Kidney (tissue), 14 donors: Measurements from ENCODE around the gene RASSF9. TPM values are rescaled to one million over a fixed set of nuclear protein-coding genes. Genes with fewer than 3 reads are reported as not detected.

Experiments
- DNase-seq, 5 donors: peaks; one replicate each; pipeline ENCODE4 v3.0.0-alpha.2; 2013 to 2020
- FAIRE-seq: peaks from 2 replicates; lab custom pipeline; 2012; peaks lifted over from hg19 to GRCh38; lab: Jason Lieb, UNC
- H3K27ac ChIP-seq, 2 donors: one replicate each; pipeline ENCODE4 v1.7.0; 2013; ENCODE audit warnings: low read depth in 2 of 2, low read length in 2 of 2, inconsistent platforms in 1 of 2
- H3K27me3 ChIP-seq: one replicate; pipeline ENCODE4 v1.7.1; 2013; ENCODE audit warnings: low read length, inconsistent platforms; ENCODE audit not compliant: control insufficient read depth, insufficient read depth
- H3K36me3 ChIP-seq, 3 donors: one replicate each; pipeline versions ENCODE4 v1.7.0 to v1.7.1; 2013; ENCODE audit warnings: low read length in 3 of 3, control low read depth in 1 of 3, inconsistent platforms in 1 of 3; ENCODE audit not compliant: insufficient read depth in 3 of 3, control insufficient read depth in 2 of 3
- H3K4me1 ChIP-seq, 3 donors: one replicate each; pipeline versions ENCODE4 v1.7.0 to v1.7.1; 2013; ENCODE audit warnings: low read length in 3 of 3, inconsistent platforms in 1 of 3, low read depth in 1 of 3; ENCODE audit not compliant: control insufficient read depth in 2 of 3, insufficient read depth in 2 of 3
- H3K4me3 ChIP-seq, 3 donors: one replicate each; pipeline versions ENCODE4 v1.7.0 to v1.8.1; 2013; ENCODE audit warnings: low read length in 3 of 3, control low read depth in 1 of 3, inconsistent platforms in 1 of 3
- H3K9ac ChIP-seq, 3 donors: one replicate each; pipeline versions ENCODE4 v1.7.0 to v1.7.1; 2013; ENCODE audit warnings: low read length in 3 of 3, control low read depth in 1 of 3, inconsistent platforms in 1 of 3
- H3K9me3 ChIP-seq, 3 donors: one replicate each; pipeline versions ENCODE4 v1.7.0 to v1.7.1; 2013; ENCODE audit warnings: low read length in 3 of 3, control low read depth in 1 of 3, inconsistent platforms in 1 of 3; ENCODE audit not compliant: control insufficient read depth in 2 of 3, insufficient read depth in 1 of 3
- CTCF ChIP-seq: IDR thresholded peaks from 3 replicates; pipeline ENCODE4 v1.5.1; 2012; ENCODE audit warnings: mild to moderate bottlenecking, moderate library complexity, borderline replicate concordance; ENCODE audit not compliant: insufficient read depth; ENCODE audit errors: extremely low read depth
- intact Hi-C: fragments of 100-400 bp; cut with DNase I; formaldehyde crosslinking; loops from one replicate; pipeline ENCODE4 v1.11.1; 2022
- polyA plus RNA-seq: library from polyadenylated mRNA; stranded (reverse); fragments of 350-450 nt; fragmentation: Illumina TruSeq; extraction: RNeasy Lipid Tissue Mini Kit (QIAGEN cat#74804); gene quantifications from one replicate; pipeline ENCODE4 v1.2.3, GENCODE V29; 2014; ENCODE audit warnings: low read depth, low replicate concordance; ENCODE audit not compliant: insufficient read depth
- total RNA-seq: library from RNA; stranded (reverse); fragmentation: NEBNext Ultra II Directional; extraction: Animal tissue kit (Norgen Biotek cat#: 25700); gene quantifications from one replicate; pipeline ENCODE4 v1.2.1, GENCODE V29; 2021
- donor health status: control.
- donor health status: control.
- donor health status: control.
- donor health status: control.
- donor health status: control.
- donor health status: DM: yes; HTN: yes; CAD: no.
- donor health status: Normal renal cell carcinoma (clear cell type).

Gene RASSF9
- total and polyA plus RNA-seq, 2 donors from 2014 or later, result 1.0 to 10.1 TPM

- TF ChIP-seq CTCF, result no peak
- Histone ChIP-seq H3K36me3 (no peaks in the 10 kb centered on the region), H3K4me3 (no peak overlapping the region), H3K9ac (no peak overlapping the region), H3K9me3 (no peaks in the 10 kb centered on the region), H3K4me1 (no peaks in the 10 kb centered on the region), H3K27me3 (no peaks in the 10 kb centered on the region), H3K27ac (no peak overlapping the region)
- intact Hi-C loops, result no loop called here
- FAIRE-seq (no peak), DNase-seq (no peak)
These were observed 7.6 kb downstream of the RASSF9 start for GRCh38 chr12:85828576-85828975.

- Histone ChIP-seq H3K27me3 (no peaks in the 10 kb centered on the region), H3K9me3 (no peaks in the 10 kb centered on the region), H3K4me3 (no peak overlapping the region), H3K9ac (no peak overlapping the region), H3K36me3 (no peaks in the 10 kb centered on the region), H3K4me1 (no peaks in the 10 kb centered on the region), H3K27ac (peak overlapping the region in 1 of 2 donors; percentile 33)
- intact Hi-C loops, result no loop called here
- TF ChIP-seq CTCF, result no peak
- DNase-seq (peak in 4 of 5 donors; percentile 37 to 78 (median 56)), FAIRE-seq (peak; percentile 35)
These were observed 10.5 kb downstream of the RASSF9 start for GRCh38 chr12:85825746-85826145.

DNA sequence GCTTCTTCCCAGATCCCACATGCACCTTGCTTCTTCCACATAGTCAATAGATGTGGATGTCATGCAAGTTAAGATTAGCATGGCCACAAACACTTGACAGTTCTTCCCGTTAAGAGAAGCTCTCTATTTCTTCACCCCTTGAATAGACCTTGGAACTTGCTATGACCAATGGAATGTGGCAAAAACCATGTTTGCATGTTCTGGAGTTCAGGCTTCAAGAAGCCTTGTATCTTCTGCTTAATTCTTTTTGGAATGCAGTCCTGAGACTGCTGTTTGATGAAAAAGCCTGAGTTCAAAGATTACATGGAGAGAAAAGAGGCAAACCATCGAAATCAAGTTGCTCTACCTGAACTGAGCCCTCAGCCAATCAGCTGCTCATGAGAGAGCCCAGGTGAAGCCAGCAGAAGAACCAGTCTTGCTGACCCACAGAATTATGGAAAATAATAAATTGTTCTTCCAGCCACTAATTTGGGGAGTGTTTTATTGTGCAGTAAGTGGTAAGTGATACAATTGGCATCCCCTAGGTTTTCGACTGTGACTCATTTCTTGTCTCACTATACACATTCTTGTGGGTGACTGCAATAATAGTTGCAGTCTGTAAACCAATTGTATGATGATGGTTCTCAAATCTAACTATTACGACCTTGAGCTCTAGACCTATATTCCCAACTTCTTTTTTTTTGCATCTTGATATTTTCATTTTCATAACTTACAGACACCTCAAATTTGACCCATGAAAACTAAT lies 12.6 kb downstream of the RASSF9 start:
- Histone ChIP-seq H3K27me3 (no peaks in the 10 kb centered on the region), H3K9ac (no peak overlapping the region), H3K27ac (no peak overlapping the region), H3K36me3 (no peaks in the 10 kb centered on the region), H3K4me1 (no peaks in the 10 kb centered on the region), H3K9me3 (no peaks in the 10 kb centered on the region), H3K4me3 (no peak overlapping the region)
- FAIRE-seq, result no peak
- intact Hi-C loops, result no loop called here
- no peak for TF ChIP-seq CTCF
- no peak for DNase-seq

DNA sequence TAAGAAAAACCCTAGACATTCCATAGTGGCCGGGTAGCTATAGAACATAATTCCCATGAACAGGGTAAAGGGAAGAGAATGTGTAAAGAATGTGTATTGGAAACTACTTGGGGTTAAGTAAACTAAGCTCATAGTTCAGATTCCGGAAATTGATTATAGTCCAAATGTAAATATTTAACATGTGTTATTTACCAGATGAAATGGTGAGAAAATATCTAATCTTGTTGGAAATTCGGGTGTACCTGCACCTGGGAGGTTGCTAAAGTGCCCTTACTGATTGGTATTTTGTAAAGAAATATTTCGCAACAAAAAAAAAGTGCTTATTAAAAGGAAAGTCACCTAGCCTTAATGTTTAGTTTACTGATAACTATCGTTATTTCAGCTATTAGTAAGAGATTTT lies 14.4 kb downstream of the RASSF9 start:
- Histone ChIP-seq H3K36me3 (no peaks in the 10 kb centered on the region), H3K4me1 (no peaks in the 10 kb centered on the region), H3K4me3 (no peak overlapping the region), H3K9me3 (no peaks in the 10 kb centered on the region), H3K9ac (no peak overlapping the region), H3K27ac (no peak overlapping the region), H3K27me3 (no peaks in the 10 kb centered on the region)
- TF ChIP-seq CTCF, result no peak
- intact Hi-C loops, result no loop called here
- FAIRE-seq, result no peak
- DNase-seq, result peak in 1 of 5 donors; percentile 18
